Measurements from ENCODE around the gene UCP1.

The UCP1 gene

GRCh38 chr4:140568507-140569306, at the start of gene UCP1:
Gene UCP1, minus strand, starts transcription at chr4:140568961. Its CDS starts 232 bp downstream, at chr4:140568729.
- Histone ChIP-seq H3K9ac (ENCODE audit: low read depth, low read length) (peak within 1 kb of the TSS; percentile 74), H3K36me3 (ENCODE audit: insufficient read depth, low read length) (no peaks in the 10 kb centered on the region), H3K9me3 (ENCODE audit: control insufficient read depth, insufficient read depth, low read length) (no peaks in the 10 kb centered on the region), H3K4me1 (ENCODE audit: insufficient read depth, low read length) (peaks cover 6% of the 10 kb centered on the region; the same call in 1 of the 2 replicates)

GRCh38 chr4:140617499-140618248, 48.9 kb upstream of the UCP1 start:
- Histone ChIP-seq H3K36me3 (ENCODE audit: insufficient read depth, low read length) (no peaks in the 10 kb centered on the region), H3K9me3 (ENCODE audit: control insufficient read depth, insufficient read depth, low read length) (no peaks in the 10 kb centered on the region), H3K9ac (ENCODE audit: low read depth, low read length) (no peak overlapping the region), H3K4me1 (ENCODE audit: insufficient read depth, low read length) (peaks cover 14% of the 10 kb centered on the region; the same call in 1 of the 2 replicates)

- H3K9ac ChIP-seq (ENCODE audit: low read depth, low read length) = no peak overlapping the region
- no peaks in the 10 kb centered on the region for H3K9me3 ChIP-seq (ENCODE audit: control insufficient read depth, insufficient read depth, low read length)
- H3K4me1 ChIP-seq (ENCODE audit: insufficient read depth, low read length) = peaks cover 14% of the 10 kb centered on the region; the same call in 1 of the 2 replicates
These were observed 46.7 kb upstream of the UCP1 start for GRCh38 chr4:140615451-140615850.

GRCh38 chr4:140612357-140612756, 43.6 kb upstream of the UCP1 start:
- Histone ChIP-seq H3K9me3 (ENCODE audit: control insufficient read depth, insufficient read depth, low read length) (no peaks in the 10 kb centered on the region), H3K9ac (ENCODE audit: low read depth, low read length) (no peak overlapping the region), H3K4me1 (ENCODE audit: insufficient read depth, low read length) (peaks cover 3% of the 10 kb centered on the region; the same call in 1 of the 2 replicates), H3K36me3 (ENCODE audit: insufficient read depth, low read length) (no peaks in the 10 kb centered on the region)

More at GRCh38 chr4:140615451-140615850, 46.7 kb upstream of the UCP1 start:
- H3K36me3 ChIP-seq (ENCODE audit: insufficient read depth, low read length) = no peaks in the 10 kb centered on the region

- no peaks in the 10 kb centered on the region for H3K4me1 ChIP-seq (ENCODE audit: insufficient read depth, low read length)
- H3K36me3 ChIP-seq (ENCODE audit: insufficient read depth, low read length) = no peaks in the 10 kb centered on the region
- H3K9me3 ChIP-seq (ENCODE audit: control insufficient read depth, insufficient read depth, low read length) = no peaks in the 10 kb centered on the region
- no peak overlapping the region for H3K9ac ChIP-seq (ENCODE audit: low read depth, low read length)
These were observed 43.1 kb upstream of the UCP1 start for GRCh38 chr4:140611854-140612253.

- no peaks in the 10 kb centered on the region for H3K36me3 ChIP-seq (ENCODE audit: insufficient read depth, low read length)
- no peaks in the 10 kb centered on the region for H3K9me3 ChIP-seq (ENCODE audit: control insufficient read depth, insufficient read depth, low read length)
- H3K4me1 ChIP-seq (ENCODE audit: insufficient read depth, low read length) = no peaks in the 10 kb centered on the region
- H3K9ac ChIP-seq (ENCODE audit: low read depth, low read length) = no peak overlapping the region
These were observed 41.0 kb upstream of the UCP1 start for GRCh38 chr4:140609548-140610425.

GRCh38 chr4:140607852-140608251, 39.1 kb upstream of the UCP1 start:
- no peak overlapping the region for H3K9ac ChIP-seq (ENCODE audit: low read depth, low read length)
- no peaks in the 10 kb centered on the region for H3K36me3 ChIP-seq (ENCODE audit: insufficient read depth, low read length)
- H3K9me3 ChIP-seq (ENCODE audit: control insufficient read depth, insufficient read depth, low read length) = no peaks in the 10 kb centered on the region
- 0 out of 2 replicates have a peak, but pooled peaks cover 4% of the 10 kb centered on the region for H3K4me1 ChIP-seq (ENCODE audit: insufficient read depth, low read length)

GRCh38 chr4:140604544-140604943, 35.8 kb upstream of the UCP1 start:
- H3K36me3 ChIP-seq (ENCODE audit: insufficient read depth, low read length) = no peaks in the 10 kb centered on the region
- 0 out of 2 replicates have a peak, but pooled peaks cover 4% of the 10 kb centered on the region for H3K4me1 ChIP-seq (ENCODE audit: insufficient read depth, low read length)

GRCh38 chr4:140603286-140603685, 34.5 kb upstream of the UCP1 start:
- Histone ChIP-seq H3K4me1 (ENCODE audit: insufficient read depth, low read length) (0 out of 2 replicates have a peak, but pooled peaks cover 4% of the 10 kb centered on the region), H3K9me3 (ENCODE audit: control insufficient read depth, insufficient read depth, low read length) (no peaks in the 10 kb centered on the region), H3K36me3 (ENCODE audit: insufficient read depth, low read length) (no peaks in the 10 kb centered on the region)

More at GRCh38 chr4:140604544-140604943, 35.8 kb upstream of the UCP1 start:
- H3K9me3 ChIP-seq (ENCODE audit: control insufficient read depth, insufficient read depth, low read length) = no peaks in the 10 kb centered on the region
- no peak overlapping the region for H3K9ac ChIP-seq (ENCODE audit: low read depth, low read length)

GRCh38 chr4:140602714-140603113, 34.0 kb upstream of the UCP1 start:
- 0 out of 2 replicates have a peak, but pooled peaks cover 4% of the 10 kb centered on the region for H3K4me1 ChIP-seq (ENCODE audit: insufficient read depth, low read length)
- H3K9ac ChIP-seq (ENCODE audit: low read depth, low read length) = no peak overlapping the region
- H3K36me3 ChIP-seq (ENCODE audit: insufficient read depth, low read length) = no peaks in the 10 kb centered on the region
- H3K9me3 ChIP-seq (ENCODE audit: control insufficient read depth, insufficient read depth, low read length) = no peaks in the 10 kb centered on the region

More at GRCh38 chr4:140603286-140603685, 34.5 kb upstream of the UCP1 start:
- H3K9ac ChIP-seq (ENCODE audit: low read depth, low read length) = no peak overlapping the region

GRCh38 chr4:140600408-140600807, 31.6 kb upstream of the UCP1 start:
- Histone ChIP-seq H3K4me1 (ENCODE audit: insufficient read depth, low read length) (0 out of 2 replicates have a peak, but pooled peaks cover 4% of the 10 kb centered on the region), H3K36me3 (ENCODE audit: insufficient read depth, low read length) (no peaks in the 10 kb centered on the region), H3K9me3 (ENCODE audit: control insufficient read depth, insufficient read depth, low read length) (no peaks in the 10 kb centered on the region), H3K9ac (ENCODE audit: low read depth, low read length) (no peak overlapping the region)

- Histone ChIP-seq H3K36me3 (ENCODE audit: insufficient read depth, low read length) (no peaks in the 10 kb centered on the region), H3K9me3 (ENCODE audit: control insufficient read depth, insufficient read depth, low read length) (no peaks in the 10 kb centered on the region), H3K4me1 (ENCODE audit: insufficient read depth, low read length) (no peaks in the 10 kb centered on the region), H3K9ac (ENCODE audit: low read depth, low read length) (no peak overlapping the region)
These were observed 26.3 kb upstream of the UCP1 start for GRCh38 chr4:140595065-140595464.

GRCh38 chr4:140584439-140584838, 15.7 kb upstream of the UCP1 start:
- Histone ChIP-seq H3K9ac (ENCODE audit: low read depth, low read length) (no peak overlapping the region), H3K9me3 (ENCODE audit: control insufficient read depth, insufficient read depth, low read length) (no peaks in the 10 kb centered on the region), H3K4me1 (ENCODE audit: insufficient read depth, low read length) (no peaks in the 10 kb centered on the region), H3K36me3 (ENCODE audit: insufficient read depth, low read length) (no peaks in the 10 kb centered on the region)

- Histone ChIP-seq H3K9ac (ENCODE audit: low read depth, low read length) (no peak overlapping the region), H3K9me3 (ENCODE audit: control insufficient read depth, insufficient read depth, low read length) (no peaks in the 10 kb centered on the region), H3K36me3 (ENCODE audit: insufficient read depth, low read length) (no peaks in the 10 kb centered on the region), H3K4me1 (ENCODE audit: insufficient read depth, low read length) (no peaks in the 10 kb centered on the region)
These were observed 12.3 kb upstream of the UCP1 start for GRCh38 chr4:140581078-140581477.

All from ES-I3 (cell line).